ENCODE measurements around the gene FAM171A1.

GRCh38 chr10:15367296-15368085 lies 3.6 kb downstream of the FAM171A1 start:
- TF ChIP-seq CTCF (IDR thresholded peaks at IDR 0.05) (no peak), POLR2AphosphoS5 (IDR thresholded peaks at IDR 0.05) (no peak), POLR2A (IDR thresholded peaks at IDR 0.05) (no peak), EP300 (IDR thresholded peaks at IDR 0.05) (no peak)
